ENCODE measurements around the gene FMNL2. TPM values are rescaled to one million over a fixed set of nuclear protein-coding genes. Genes with fewer than 3 reads are reported as not detected.

Gene FMNL2
- total RNA-seq, 4 donors from 2014 or later: 6.7 to 17.2 (median 11.5) TPM

DNA sequence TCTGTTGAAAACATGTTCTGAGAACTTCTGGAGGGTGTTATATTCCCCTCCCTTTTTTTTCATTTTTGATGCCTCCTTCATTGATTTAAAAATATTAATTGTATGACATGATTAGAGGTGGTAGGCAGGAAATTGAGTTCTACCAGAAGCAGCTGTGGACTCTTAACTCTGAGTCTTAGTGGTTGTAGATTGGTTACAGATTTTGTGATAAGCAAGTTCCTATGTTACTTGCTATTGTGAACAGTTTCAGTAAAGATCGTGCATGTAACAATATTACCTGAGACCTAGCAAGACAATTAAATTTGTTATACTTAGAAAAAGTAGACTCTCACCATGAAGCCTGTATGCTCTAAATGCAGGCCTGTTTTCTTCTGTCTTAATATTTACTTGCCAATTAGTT lies 294.2 kb downstream of the FMNL2 start:
- in situ Hi-C loops (cut with MboI; ENCODE audit: low sequenced_read_pairs in 4 of 4) (loop anchor here (10.0 to 25.0 kb wide), 2 partner anchors 294 to 592 kb away; partner anchors contain the start of gene FMNL2 (in 2 of the 4)), intact Hi-C loops (cut with DNase I; ENCODE audit: low total_unique reads) (loop anchor here (2.0 kb wide), 1 partner anchor 294 kb away; the partner anchor contains the start of gene FMNL2)
- Histone ChIP-seq H3K4me1 (peaks cover 0 to 4% of the 10 kb centered on the region in 2 donors), H3K9me3 (no peaks in the 10 kb centered on the region), H3K27ac (no peak overlapping the region), H3K4me3 (no peak overlapping the region), H3K36me3 (peaks cover 5 to 44% of the 10 kb centered on the region in 2 donors), H3K27me3 (no peaks in the 10 kb centered on the region)
- no peak for TF ChIP-seq POLR2A (IDR thresholded peaks at IDR 0.05)
- TF ChIP-seq, protein P1, sequence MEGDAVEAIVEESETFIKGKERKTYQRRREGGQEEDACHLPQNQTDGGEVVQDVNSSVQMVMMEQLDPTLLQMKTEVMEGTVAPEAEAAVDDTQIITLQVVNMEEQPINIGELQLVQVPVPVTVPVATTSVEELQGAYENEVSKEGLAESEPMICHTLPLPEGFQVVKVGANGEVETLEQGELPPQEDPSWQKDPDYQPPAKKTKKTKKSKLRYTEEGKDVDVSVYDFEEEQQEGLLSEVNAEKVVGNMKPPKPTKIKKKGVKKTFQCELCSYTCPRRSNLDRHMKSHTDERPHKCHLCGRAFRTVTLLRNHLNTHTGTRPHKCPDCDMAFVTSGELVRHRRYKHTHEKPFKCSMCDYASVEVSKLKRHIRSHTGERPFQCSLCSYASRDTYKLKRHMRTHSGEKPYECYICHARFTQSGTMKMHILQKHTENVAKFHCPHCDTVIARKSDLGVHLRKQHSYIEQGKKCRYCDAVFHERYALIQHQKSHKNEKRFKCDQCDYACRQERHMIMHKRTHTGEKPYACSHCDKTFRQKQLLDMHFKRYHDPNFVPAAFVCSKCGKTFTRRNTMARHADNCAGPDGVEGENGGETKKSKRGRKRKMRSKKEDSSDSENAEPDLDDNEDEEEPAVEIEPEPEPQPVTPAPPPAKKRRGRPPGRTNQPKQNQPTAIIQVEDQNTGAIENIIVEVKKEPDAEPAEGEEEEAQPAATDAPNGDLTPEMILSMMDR (IDR thresholded peaks at IDR 0.05 in 4 of 5, conservative IDR thresholded peaks at IDR 0.05 in 1 of 5): no peak
- DNase-seq (no peak), ATAC-seq (no peak)

DNA sequence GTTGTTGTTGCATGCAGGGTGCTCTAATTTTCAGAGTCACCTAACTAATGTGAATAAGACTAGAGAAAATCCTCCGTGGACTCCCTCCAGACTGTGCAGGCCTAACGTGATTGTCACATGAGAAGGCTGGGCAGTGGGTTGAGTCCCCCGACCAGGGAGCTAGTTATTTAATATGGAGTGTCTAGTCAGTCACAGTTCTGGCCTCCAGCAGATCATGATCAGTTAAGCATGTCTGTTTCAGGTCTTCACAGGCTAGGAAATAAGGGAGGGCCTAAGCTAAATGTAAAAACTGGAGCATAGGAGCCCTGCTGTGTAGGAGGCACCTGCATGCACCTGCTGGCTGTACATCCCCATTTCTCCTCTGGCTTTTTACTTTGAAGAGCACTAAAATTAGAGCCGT lies 295.5 kb downstream of the FMNL2 start:
- H3K4me1 ChIP-seq: peaks cover 0 to 4% of the 10 kb centered on the region in 2 donors
- intact Hi-C loops (cut with DNase I; ENCODE audit: low total_unique reads): no loop called here
- no peak for DNase-seq
- peaks cover 5 to 44% of the 10 kb centered on the region in 2 donors for H3K36me3 ChIP-seq
- H3K4me3 ChIP-seq: no peak overlapping the region
- in situ Hi-C loops (cut with MboI; ENCODE audit: low sequenced_read_pairs in 4 of 4): loop anchor here in 3 of 4 donors (5.0 to 25.0 kb wide), 5 partner anchors 296 to 593 kb away; partner anchors contain the start of gene FMNL2 (in 1 of the 3)
- no peaks in the 10 kb centered on the region for H3K9me3 ChIP-seq
- TF ChIP-seq, protein P1 (IDR thresholded peaks at IDR 0.05 in 4 of 5, conservative IDR thresholded peaks at IDR 0.05 in 1 of 5): no peak
- TF ChIP-seq POLR2A (IDR thresholded peaks at IDR 0.05): no peak
- no peak for ATAC-seq
- H3K27me3 ChIP-seq: no peaks in the 10 kb centered on the region
- H3K27ac ChIP-seq: no peak overlapping the region

DNA sequence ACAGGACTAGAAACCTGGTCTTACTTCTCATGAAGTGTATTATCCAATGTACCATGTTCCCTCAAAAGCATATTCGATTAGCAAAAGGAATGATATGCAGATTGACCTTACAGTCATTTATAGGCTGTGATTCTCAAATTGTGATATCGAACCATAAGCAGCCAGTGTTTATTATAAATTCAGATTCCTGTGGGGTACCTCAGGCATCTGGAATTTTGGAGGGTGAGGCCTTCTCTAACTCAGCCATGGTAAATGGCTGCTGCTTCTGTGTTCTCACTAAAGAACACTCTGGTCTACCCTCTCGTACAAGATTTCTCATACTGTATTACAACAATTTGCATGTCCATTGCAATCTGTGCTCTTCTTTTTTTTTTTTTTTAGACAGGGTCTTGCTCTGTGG lies 297.8 kb downstream of the FMNL2 start:
- DNase-seq (no peak), ATAC-seq (no peak)
- intact Hi-C loops (cut with DNase I; ENCODE audit: low total_unique reads): no loop called here
- Histone ChIP-seq H3K4me1 (no peaks in the 10 kb centered on the region), H3K27ac (no peak overlapping the region), H3K4me3 (no peak overlapping the region), H3K27me3 (no peaks in the 10 kb centered on the region), H3K36me3 (peaks cover 5 to 62% of the 10 kb centered on the region in 2 donors), H3K9me3 (no peaks in the 10 kb centered on the region)
- in situ Hi-C loops (cut with MboI; ENCODE audit: low sequenced_read_pairs in 4 of 4): loop anchor here in 3 of 4 donors (5.0 to 25.0 kb wide), 5 partner anchors 298 to 595 kb away; partner anchors contain the start of gene FMNL2 (in 1 of the 3)
- TF ChIP-seq POLR2A (IDR thresholded peaks at IDR 0.05): no peak
- TF ChIP-seq, protein P1 (IDR thresholded peaks at IDR 0.05 in 4 of 5, conservative IDR thresholded peaks at IDR 0.05 in 1 of 5): no peak

GRCh38 chr2:152635635-152636298 lies 300.8 kb downstream of the FMNL2 start:
- peaks cover 3 to 64% of the 10 kb centered on the region in 2 donors for H3K36me3 ChIP-seq
- no peak for TF ChIP-seq POLR2A (IDR thresholded peaks at IDR 0.05)
- TF ChIP-seq, protein P1 (IDR thresholded peaks at IDR 0.05 in 4 of 5, conservative IDR thresholded peaks at IDR 0.05 in 1 of 5): peak; percentile 77 to 89 (median 87)
- H3K27me3 ChIP-seq: no peaks in the 10 kb centered on the region
- H3K27ac ChIP-seq: no peak overlapping the region
- intact Hi-C loops (cut with DNase I; ENCODE audit: low total_unique reads) (loop anchor here (1.0 to 2.0 kb wide), 2 partner anchors 445 to 459 kb away; no protein-coding TSS in a partner anchor), in situ Hi-C loops (cut with MboI; ENCODE audit: low sequenced_read_pairs in 4 of 4) (loop anchor here (5.0 to 25.0 kb wide), 5 partner anchors 301 to 598 kb away; partner anchors contain the start of gene FMNL2 (in 1 of the 4))
- ATAC-seq (peak in 1 of 2 donors; percentile 53), DNase-seq (peak in 1 of 2 donors; percentile 30)
- no peaks in the 10 kb centered on the region for H3K4me1 ChIP-seq
- H3K4me3 ChIP-seq: no peak overlapping the region
- H3K9me3 ChIP-seq: no peaks in the 10 kb centered on the region

Data from gastrocnemius medialis (tissue), 4 donors.